Measurements from ENCODE around the gene IMMP2L.

The IMMP2L gene

GRCh38 chr7:111010798-111011197 is 551.5 kb downstream of the IMMP2L start:
- Histone ChIP-seq H3K4me3 (ENCODE audit: severe bottlenecking) (no peak overlapping the region), H3K4me1 (ENCODE audit: insufficient read depth, poor library complexity, severe bottlenecking) (peaks cover 26% of the 10 kb centered on the region), H3K36me3 (ENCODE audit: low read depth) (no peaks in the 10 kb centered on the region), H3K27me3 (ENCODE audit: insufficient read depth, poor library complexity, severe bottlenecking) (no peaks in the 10 kb centered on the region), H3K9me3 (ENCODE audit: severe bottlenecking) (no peaks in the 10 kb centered on the region), H3K27ac (ENCODE audit: poor library complexity, severe bottlenecking) (no peak overlapping the region)
- ATAC-seq (ENCODE audit: low read depth) (no peak), DNase-seq (ENCODE audit: low spot score) (no peak)
- no peak for TF ChIP-seq CTCF (IDR thresholded peaks at IDR 0.05; ENCODE audit: poor library complexity, severe bottlenecking)

GRCh38 chr7:111009526-111010040 is 552.7 kb downstream of the IMMP2L start:
- no peak overlapping the region for H3K27ac ChIP-seq (ENCODE audit: poor library complexity, severe bottlenecking)
- no peaks in the 10 kb centered on the region for H3K36me3 ChIP-seq (ENCODE audit: low read depth)
- ATAC-seq (ENCODE audit: low read depth) (no peak), DNase-seq (ENCODE audit: low spot score) (no peak)
- H3K27me3 ChIP-seq (ENCODE audit: insufficient read depth, poor library complexity, severe bottlenecking): no peaks in the 10 kb centered on the region
- TF ChIP-seq CTCF (IDR thresholded peaks at IDR 0.05; ENCODE audit: poor library complexity, severe bottlenecking): no peak
- no peaks in the 10 kb centered on the region for H3K9me3 ChIP-seq (ENCODE audit: severe bottlenecking)
- H3K4me1 ChIP-seq (ENCODE audit: insufficient read depth, poor library complexity, severe bottlenecking): peaks cover 26% of the 10 kb centered on the region
- no peak overlapping the region for H3K4me3 ChIP-seq (ENCODE audit: severe bottlenecking)

- Histone ChIP-seq H3K27ac (ENCODE audit: poor library complexity, severe bottlenecking) (no peak overlapping the region), H3K9me3 (ENCODE audit: severe bottlenecking) (no peaks in the 10 kb centered on the region), H3K36me3 (ENCODE audit: low read depth) (no peaks in the 10 kb centered on the region), H3K4me1 (ENCODE audit: insufficient read depth, poor library complexity, severe bottlenecking) (peaks cover 7% of the 10 kb centered on the region), H3K4me3 (ENCODE audit: severe bottlenecking) (no peak overlapping the region), H3K27me3 (ENCODE audit: insufficient read depth, poor library complexity, severe bottlenecking) (no peaks in the 10 kb centered on the region)
- TF ChIP-seq CTCF (IDR thresholded peaks at IDR 0.05; ENCODE audit: poor library complexity, severe bottlenecking): no peak
- DNase-seq (ENCODE audit: low spot score) (no peak), ATAC-seq (ENCODE audit: low read depth) (no peak)
Measured at GRCh38 chr7:111006691-111007090, 555.6 kb downstream of the IMMP2L start.

- Histone ChIP-seq H3K36me3 (ENCODE audit: low read depth) (no peaks in the 10 kb centered on the region), H3K27ac (ENCODE audit: poor library complexity, severe bottlenecking) (no peak overlapping the region), H3K4me1 (ENCODE audit: insufficient read depth, poor library complexity, severe bottlenecking) (peaks cover under 1% of the 10 kb centered on the region), H3K4me3 (ENCODE audit: severe bottlenecking) (no peak overlapping the region), H3K9me3 (ENCODE audit: severe bottlenecking) (no peaks in the 10 kb centered on the region), H3K27me3 (ENCODE audit: insufficient read depth, poor library complexity, severe bottlenecking) (no peaks in the 10 kb centered on the region)
- no peak for DNase-seq (ENCODE audit: low spot score)
- no peak for ATAC-seq (ENCODE audit: low read depth)
- TF ChIP-seq CTCF (IDR thresholded peaks at IDR 0.05; ENCODE audit: poor library complexity, severe bottlenecking): no peak
Measured at GRCh38 chr7:111006040-111006439, 556.3 kb downstream of the IMMP2L start.

GRCh38 chr7:111005445-111005844 is 556.8 kb downstream of the IMMP2L start:
- ATAC-seq (ENCODE audit: low read depth): no peak
- Histone ChIP-seq H3K4me1 (ENCODE audit: insufficient read depth, poor library complexity, severe bottlenecking) (no peaks in the 10 kb centered on the region), H3K9me3 (ENCODE audit: severe bottlenecking) (no peaks in the 10 kb centered on the region), H3K27ac (ENCODE audit: poor library complexity, severe bottlenecking) (no peak overlapping the region), H3K4me3 (ENCODE audit: severe bottlenecking) (no peak overlapping the region), H3K27me3 (ENCODE audit: insufficient read depth, poor library complexity, severe bottlenecking) (no peaks in the 10 kb centered on the region), H3K36me3 (ENCODE audit: low read depth) (no peaks in the 10 kb centered on the region)
- DNase-seq (ENCODE audit: low spot score): no peak
- TF ChIP-seq CTCF (IDR thresholded peaks at IDR 0.05; ENCODE audit: poor library complexity, severe bottlenecking): no peak

Measured in RWPE2 (cell line).